Measurements from ENCODE around the gene GABPB2.
A peak's percentile ranks its signal among the peaks of the same experiment; 100 is the strongest.
"Not testable (repeated sequence)": the region's sequence is repeated elsewhere in the genome, so short reads cannot be mapped to it uniquely, and the experiment has no call there.

GABPB2 gene

DNA sequence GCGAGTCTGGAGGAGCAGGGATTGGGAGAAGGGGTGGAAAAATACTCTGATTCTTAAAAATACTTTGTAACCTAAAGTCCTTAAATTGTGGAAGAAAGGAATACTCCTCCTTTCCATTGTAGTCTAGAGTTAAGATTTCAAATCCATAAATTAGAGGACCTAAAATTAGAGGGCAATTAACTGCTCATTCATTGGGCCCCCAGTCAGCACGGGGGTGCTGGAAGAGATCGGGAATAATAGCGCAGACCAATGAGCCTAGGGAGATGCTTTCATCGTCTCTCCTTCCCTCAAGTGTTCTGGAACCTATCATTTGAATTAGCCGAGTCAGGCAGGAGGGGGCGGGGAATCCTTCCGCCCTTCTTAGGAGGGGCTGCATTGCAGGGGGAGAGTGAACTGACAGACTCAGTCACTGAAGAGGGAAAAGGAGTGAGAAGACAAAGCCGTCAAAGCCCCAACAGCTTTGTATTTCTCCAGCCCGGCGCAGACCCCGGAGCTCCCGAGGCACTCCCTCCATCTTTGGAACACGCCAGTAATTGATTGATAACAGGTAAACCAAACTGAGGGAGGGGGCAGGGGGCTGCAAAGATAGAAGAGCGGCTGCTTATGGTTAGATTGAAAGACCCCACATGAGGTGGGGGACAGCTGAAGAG lies 10.4 kb upstream of the GABPB2 start, which contains the start of gene MLLT11:
Gene MLLT11 (plus strand): TSS at position 391 of the 650 bp plus-strand sequence. CDS start 6,828 bp downstream, outside the sequence.
- peak; percentile 84 for DNase-seq (ENCODE audit: low spot score)

DNA sequence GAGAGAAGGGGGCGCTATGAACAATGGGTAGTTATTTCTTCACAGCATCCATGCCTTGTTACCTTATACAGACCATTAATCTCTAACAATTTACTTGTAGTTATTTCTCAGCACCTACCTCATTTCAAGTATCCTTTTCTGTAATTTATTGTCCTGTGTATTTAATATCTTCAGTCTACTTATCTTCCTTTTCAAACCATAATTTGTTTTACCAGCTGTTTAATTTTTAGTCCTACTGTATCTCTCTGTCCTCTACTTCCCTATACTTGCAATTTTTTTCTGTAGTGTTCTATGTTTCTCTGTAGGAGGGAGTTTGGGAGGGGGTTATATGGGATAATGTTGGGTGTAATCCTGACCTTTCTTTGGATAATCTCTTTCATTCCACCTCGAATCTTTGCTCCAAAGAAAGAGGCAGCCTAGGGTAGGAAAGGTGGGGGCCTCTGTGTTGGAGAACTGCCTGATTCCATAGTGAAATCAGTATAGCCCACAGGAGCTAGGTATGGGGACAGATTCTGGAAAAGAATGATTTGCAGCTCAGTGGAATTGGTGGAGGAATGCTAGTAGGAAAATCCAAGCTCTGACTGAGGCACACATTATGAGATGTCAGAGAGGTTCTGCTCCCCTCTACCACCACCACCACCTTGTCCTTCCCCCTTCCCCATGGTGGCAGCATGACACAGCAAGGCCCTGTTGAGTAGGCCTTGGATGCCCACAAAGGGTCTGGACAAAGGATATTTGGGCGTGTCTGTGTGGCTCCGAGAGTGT lies 9.7 kb upstream of the GABPB2 start:
- DNase-seq (ENCODE audit: low spot score): no peak

DNA sequence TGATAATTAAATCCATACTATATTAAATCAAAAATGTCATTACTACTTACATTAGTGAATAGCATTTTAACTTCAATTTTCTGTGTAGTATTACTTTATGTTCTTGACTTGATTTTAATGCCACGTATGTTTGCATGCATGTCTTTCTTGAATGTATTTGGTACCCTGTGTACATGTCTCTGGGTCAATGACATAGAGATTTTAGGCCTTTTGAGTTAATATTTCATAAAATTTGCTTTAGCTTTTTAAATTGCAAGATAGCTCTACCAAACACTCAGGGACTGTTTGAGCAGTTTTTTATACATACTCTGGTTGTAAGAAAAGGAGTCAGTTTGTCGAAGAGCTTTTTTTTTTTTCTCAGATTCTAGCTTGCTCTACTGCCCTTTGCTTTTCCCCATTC lies 8.9 kb upstream of the GABPB2 start:
- DNase-seq (ENCODE audit: low spot score): no peak

DNA sequence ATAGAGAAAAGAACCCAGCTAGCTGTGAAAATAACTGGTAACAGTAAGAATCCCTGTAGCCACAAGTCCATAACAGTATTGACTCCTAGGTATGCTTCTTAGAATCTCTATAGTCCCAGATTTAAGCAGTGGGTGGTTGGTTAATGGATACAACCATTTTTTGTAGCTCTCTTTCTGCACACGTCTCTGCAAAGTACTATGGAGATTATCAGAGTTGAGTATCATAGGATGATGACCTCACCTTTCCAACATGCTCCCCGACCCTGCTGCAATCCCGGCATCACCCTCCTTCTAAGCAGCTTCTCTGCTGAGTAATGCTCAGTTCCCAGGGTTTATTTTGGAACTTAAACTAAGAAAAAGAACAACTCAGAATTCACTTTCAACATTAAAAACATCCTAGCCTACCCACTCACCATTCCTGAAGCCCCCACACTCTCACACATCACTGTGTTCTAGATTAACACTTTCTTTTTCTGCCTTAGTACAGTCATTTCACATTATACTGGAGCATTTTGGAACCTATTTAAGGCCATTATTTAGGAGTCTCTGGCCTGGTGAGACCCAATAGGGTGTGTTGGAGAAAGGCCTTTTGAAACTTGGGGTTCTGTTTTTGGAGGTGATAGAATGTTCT lies 7.7 kb upstream of the GABPB2 start:
- DNase-seq (ENCODE audit: low spot score): peak; percentile 42

DNA sequence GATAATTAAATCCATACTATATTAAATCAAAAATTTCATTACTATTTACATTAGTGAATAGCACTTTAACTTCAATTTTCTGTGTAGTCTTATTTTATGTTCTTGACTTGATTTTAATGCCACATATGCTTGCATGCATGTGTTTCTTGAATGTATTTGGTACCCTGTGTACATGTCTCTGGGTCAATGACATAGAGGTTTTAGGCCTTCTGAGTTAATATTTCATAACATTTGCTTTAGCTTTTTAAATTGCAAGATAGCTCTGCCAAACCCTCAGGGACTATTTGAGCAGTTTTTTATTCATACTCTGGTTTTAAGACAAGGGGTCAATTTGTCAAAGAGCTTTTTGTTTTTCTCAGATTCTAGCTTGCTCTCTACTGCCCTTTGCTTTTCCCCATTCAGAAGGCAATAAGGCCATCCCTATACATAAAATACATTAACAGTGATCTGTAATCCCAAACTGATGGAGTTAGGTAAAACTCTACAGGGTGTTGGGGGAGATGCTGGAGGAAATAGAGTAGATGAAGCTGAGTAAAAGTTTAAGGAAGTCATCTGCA lies 5.4 kb upstream of the GABPB2 start:
- DNase-seq (ENCODE audit: low spot score): no peak

DNA sequence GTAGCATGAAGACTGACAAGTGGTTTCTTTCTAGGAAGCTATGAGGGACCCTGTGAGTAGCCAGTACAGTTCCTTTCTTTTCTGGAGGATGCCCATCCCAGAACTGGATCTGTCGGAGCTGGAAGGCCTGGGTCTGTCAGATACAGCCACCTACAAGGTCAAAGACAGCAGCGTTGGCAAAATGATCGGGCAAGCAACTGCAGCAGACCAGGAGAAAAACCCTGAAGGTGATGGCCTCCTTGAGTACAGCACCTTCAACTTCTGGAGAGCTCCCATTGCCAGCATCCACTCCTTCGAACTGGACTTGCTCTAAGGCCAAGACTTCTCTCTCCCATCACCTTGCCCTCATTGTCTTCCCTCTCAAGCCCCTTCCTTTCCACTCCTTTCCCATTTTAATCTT lies 3.4 kb upstream of the GABPB2 start:
- no peak for DNase-seq (ENCODE audit: low spot score)

DNA sequence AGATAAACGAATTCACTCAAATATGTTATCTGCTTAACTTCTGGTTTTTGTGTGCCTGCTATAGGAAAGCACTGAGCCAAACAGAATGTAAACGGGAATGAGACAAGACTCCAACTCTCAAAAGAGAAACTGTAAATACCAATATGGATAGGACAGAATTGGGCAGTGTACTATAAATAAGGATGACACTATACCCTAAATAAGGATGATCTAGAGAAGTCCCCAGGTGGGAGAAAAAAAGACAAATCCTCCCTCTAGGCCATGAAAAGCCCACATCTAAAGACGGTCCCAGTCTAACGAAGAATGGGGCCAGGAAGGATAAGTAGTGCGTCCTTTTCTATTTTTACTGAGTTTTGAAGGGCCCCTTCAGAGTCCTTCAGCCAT lies 1.5 kb upstream of the GABPB2 start:
- no peak for DNase-seq (ENCODE audit: low spot score)

DNA sequence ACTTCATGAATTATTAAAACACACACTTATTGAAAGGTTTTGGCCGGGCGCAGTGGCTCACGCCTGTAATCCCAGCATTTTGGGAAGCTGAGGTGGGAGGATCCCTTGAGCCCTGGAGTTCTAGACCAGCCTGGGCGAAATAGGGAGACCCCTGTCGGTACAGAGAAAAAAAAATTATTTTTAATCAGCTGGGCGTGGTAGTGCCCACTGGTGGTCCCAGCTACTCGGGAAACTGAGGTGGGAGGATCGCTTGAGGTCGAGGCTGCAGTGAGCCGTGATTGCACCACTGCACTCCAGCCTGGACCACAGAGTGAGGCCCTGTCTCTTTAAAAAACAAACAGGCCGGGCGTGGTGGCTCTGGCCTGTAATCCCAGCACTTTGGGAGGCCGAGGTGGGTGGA lies 1.7 kb downstream of the GABPB2 start:
- no peak for DNase-seq (ENCODE audit: low spot score)

DNA sequence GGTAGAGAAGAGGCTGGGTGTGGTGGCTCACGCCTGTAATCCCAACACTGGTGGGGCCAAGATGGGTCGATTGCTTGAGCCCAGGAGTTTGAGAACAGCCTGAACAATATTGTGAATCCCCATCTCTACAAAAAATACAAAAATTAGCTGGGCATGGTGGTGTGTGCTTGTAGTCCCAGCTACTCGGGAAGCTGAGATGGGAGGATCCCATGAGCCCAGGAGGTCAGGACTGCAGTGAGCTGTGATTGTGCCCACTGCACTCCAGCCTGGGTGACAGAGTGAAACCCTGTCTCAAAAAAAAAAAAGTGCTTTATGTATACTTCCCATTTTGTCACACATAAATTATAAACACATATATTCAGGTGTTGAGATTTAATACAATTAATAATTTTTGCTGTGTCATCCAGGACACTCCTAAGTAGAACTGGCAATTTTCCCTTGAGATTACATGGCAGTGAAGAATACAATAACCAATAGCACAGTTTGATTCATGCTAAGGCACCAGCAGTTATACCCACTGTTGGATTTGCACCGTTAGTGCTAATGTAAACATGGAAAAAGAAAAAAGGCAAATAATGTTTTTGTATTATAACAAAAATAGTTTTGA lies 15.5 kb downstream of the GABPB2 start:
- DNase-seq (ENCODE audit: low spot score): no peak

DNA sequence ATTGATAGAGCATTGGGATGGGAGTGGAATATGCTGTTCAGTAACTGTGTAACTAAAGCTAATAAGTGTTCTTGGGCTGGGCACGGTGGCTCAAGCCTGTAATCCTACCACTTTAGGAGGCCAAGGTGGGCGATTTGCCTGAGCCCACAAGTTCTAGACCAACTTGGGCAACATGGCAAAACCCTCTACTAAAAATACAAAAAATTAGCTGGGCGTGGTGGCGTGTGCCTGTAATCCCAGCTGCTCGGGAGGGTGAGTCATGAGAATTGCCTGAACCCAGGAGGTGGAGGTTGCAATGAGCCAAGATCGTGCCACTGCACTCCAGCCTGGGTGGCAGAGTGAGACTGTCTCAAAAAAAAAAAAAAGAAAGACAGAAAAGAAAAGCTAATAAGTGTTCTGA lies 26.9 kb downstream of the GABPB2 start:
- DNase-seq (ENCODE audit: low spot score): not testable (repeated sequence)

DNA sequence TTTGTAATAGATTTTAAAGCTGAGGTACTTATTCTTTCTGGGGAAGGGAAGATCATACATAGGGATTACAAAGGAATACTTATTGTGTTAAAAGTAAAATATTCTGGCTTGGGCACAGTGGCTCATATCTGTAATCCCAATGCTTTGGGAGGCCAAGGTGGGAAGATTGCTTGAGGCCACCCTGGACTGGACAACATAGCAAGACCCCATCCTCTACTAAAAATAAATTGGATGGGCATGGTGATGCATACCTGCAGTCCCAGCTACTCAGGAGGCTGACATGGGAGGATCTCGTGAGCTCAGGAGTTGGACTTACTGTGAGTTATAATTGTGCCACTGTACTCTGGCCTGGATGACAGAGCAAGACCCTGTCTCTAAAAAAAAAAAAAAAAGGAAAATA lies 27.6 kb downstream of the GABPB2 start:
- no peak for DNase-seq (ENCODE audit: low spot score)

DNA sequence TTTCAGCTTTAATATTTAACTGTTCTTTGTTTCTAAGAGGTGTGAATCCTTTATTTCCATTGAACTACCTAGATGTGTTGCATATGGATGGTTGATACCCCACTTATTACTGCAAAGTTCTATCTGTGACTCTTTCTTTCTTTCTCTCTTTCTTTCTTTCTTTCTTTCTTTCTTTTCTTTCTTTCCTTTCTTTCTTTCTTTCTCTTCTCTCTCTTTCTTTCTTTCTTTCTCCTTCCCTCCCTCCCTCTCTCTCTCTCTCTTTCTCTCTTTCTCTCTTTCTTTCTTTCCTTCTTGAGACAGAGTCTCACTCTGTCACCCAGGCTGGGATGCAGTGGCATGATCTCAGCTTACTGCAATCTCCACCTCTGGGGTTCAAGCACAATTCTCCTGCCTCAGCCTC lies 34.1 kb downstream of the GABPB2 start:
- no peak for DNase-seq (ENCODE audit: low spot score)

DNA sequence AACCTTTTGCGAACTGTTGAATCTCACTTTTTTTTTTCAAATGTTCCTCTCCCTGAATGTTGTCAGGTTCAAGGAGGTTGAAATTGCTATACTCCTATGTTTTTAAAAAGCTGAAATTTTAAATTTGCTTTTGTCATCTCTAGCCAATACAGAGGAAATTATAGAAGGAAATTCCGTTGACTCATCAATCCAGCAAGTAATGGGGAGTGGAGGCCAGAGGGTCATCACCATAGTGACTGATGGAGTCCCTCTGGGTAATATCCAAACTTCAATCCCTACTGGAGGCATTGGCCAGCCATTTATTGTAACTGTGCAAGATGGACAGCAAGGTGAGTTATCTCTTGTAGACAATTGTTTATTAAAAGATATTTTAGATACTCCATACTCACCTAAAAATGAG lies 36.3 kb downstream of the GABPB2 start:
- DNase-seq (ENCODE audit: low spot score): no peak

DNA sequence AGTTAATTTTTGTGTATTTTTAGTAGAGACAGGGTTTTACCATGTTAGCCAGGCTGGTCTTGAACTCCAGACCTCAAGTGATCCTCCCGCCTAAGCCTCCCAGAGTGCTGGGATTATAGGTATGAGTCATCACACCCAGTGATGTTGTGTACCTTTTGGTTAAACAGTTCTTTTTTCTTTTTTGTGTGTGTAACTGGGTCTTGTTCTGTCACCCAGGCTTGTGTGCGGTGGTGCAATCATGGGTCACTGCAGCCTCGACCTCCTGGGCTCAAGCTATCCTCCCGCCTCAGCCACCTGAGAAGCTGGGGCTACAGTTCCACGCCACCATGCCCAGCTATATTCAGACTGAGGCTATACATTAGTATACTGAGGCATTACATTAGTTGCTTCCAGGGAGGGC lies 37.8 kb downstream of the GABPB2 start:
- DNase-seq (ENCODE audit: low spot score): no peak

DNA sequence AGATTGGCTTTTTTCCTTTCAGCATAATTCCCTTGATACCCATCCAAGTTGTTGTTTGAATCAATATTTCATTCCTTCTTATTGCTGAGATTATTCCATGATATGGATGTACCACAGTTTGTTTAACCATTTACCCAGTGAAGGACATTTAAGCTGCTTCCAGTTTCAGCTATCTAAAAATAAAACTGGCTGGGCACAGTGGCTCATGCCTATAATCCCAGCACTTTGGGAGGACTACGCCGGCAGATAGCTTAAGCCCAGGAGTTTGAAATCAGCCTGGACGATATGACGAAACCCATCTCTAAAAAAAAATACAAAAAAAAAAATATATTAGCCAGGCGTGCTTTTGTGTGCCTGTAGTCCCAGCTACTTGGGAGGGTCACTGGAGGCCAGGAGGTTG lies 43.3 kb downstream of the GABPB2 start:
- DNase-seq (ENCODE audit: low spot score): no peak

DNA sequence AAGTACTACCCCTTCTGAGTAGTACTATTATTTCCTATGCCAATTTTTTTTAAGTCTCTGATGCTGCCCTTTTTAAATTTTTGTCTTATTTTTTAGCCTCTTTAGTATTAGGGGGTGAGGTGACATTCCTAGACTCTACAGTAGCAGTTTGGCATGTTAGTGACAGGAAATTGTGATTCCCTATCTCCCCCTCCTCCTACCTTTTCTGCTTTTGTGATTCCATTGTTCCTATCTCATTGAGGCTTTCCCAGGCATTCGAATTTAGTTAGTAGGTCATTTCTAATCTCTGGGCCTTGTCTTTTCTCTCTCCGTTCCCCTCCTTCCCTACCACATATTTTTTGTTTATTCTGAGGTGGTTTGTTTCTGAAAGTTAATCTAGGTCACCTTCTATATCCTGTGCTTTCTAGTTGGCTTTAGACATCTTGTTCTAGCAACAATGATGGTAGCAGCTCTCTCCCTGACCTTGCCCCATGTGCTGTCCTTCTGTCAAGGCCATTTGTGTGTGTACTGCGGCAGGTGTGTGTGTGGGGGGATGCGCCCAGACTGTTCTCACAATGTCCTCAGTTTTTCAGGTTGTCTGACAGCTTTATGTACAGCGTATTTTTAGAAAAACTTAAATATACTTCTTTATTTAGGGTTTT lies 54.3 kb downstream of the GABPB2 start:
- no peak for DNase-seq (ENCODE audit: low spot score)

DNA sequence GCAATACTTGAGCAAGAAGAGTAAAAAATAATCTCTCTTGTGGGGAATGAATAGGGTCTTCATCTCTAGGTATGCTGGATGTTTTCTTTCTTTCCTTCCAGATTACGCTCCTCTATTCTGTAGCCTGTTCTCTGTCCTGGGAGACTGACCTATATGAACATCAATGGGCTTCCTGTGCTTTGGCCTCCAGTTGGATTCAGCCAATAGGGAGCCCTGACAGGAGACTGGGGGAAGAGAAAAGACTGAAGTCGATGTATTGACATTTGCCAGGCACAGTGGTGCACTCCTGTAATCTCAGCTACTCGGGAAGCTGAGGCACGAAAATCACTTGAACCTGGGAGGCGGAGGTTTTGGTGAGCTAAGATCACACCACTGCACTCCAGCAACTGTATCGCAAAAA lies 58.2 kb downstream of the GABPB2 start:
- DNase-seq (ENCODE audit: low spot score): no peak

DNA sequence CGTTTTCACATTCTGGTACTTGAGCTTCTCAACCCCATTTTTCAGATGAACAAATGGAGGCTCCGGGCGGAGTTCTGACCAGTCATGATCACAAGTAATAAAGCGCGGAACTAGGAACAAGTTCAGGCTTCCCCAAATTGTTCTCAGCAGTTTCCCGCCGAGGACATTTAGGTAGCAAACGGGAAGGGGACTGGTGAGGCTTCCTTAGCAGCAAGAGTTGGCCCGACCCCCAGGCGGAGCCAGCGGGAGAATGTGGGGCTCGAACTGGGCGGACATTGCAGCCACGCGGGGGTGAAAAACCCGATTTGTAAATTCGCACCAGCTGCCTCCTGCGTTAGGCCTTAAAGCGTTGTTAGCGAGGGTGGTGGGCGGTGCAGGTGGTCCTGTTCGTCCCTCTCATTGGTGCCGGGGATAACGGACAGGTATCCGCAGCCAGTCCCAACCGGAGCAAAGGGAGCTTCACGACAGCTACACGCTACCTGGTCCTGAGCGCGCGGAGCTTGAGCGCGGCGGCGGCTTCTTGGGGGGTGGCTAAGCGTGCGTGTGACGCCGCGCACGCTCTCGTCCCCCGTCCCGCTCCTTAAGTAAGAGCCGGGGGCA lies 60.5 kb downstream of the GABPB2 start:
- no peak for DNase-seq (ENCODE audit: low spot score)

DNA sequence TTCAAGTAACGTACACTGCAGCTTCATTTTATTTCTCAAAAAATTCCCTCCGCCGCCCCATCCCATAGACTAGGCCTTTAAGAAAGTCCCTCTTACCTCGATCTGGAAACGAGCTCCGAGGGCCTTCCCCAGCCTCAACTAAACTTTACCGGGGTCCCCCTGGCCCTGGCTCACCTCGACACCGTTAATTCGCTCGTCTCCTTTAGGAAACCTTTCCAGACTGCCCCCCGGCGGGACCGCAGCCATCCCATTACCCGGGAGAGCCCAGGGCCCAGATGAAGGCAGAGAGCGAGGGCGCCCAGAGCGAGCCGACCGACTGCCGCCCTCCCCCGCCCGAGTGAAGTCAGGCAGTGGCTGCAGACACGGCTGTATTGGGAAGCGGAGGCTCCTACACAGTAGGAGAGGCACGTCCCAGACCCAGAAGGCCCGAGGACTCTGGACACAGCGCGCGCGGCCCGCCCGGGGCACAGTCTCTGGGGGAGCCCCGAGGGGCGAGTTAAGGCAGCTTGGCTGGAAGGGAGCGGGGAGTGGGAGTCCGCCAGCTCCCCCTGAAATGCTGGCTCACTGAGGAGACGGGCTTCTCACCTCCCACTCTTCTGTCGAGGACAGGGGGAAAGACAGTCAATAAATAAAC lies 61.3 kb downstream of the GABPB2 start:
- DNase-seq (ENCODE audit: low spot score): no peak

DNA sequence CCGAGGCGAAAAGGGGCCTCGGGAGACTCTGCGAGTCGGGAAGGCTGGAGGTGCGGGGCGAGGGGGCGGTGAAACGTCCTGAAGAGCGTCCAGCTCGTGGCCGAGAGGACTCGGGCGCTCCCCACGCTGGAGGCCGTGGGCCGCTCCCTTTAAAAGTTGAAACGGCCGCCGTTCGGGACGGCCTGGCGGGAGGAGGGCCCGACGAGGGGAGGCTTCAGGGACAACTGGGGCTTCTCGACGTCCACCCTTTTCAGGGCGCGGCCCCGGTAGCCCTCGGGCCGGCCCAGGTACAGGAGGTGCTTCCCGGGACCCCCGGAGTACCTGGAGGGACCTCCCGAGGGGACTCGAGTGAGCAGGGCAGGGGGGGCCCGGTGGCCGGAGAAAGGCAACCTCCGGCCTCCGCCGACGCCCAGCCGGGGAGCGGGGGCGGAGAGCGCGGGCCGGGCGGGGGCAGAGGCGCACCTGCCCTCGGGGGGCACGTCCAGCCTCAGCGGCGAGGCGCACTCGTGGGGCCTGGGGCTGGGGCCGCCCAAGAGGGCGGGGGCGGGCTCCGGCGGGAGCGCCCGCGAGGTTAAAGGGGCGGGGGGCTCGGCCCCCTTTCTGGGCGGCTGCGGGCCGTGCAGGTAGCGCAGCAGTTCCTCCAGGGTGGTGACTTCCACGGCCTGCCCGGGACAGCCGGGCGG lies 61.9 kb downstream of the GABPB2 start:
- peak; percentile 47 for DNase-seq (ENCODE audit: low spot score)

Data from D341Med (cell line).